GM18526 (cell line): Measurements from ENCODE around the gene ROBO1.

ENCODE experiments used
- POLR2A ChIP-seq: IDR thresholded peaks from 3 replicates; pipeline ENCODE4 v1.6.1; 2011; ENCODE audit not compliant: insufficient read length; ENCODE audit errors: extremely low read depth

The ROBO1 gene

GRCh38 chr3:79297245-79297960, 470.4 kb downstream of the ROBO1 start:
- TF ChIP-seq POLR2A: no peak

GRCh38 chr3:79286882-79287281, 480.9 kb downstream of the ROBO1 start:
- no peak for TF ChIP-seq POLR2A

- TF ChIP-seq POLR2A: no peak
Observed at GRCh38 chr3:79285871-79286270, 481.9 kb downstream of the ROBO1 start.

- no peak for TF ChIP-seq POLR2A
Observed at GRCh38 chr3:79285380-79285779, 482.4 kb downstream of the ROBO1 start.

GRCh38 chr3:79284781-79285180, 483.0 kb downstream of the ROBO1 start:
- no peak for TF ChIP-seq POLR2A

GRCh38 chr3:79278681-79279080, 489.1 kb downstream of the ROBO1 start:
- TF ChIP-seq POLR2A: no peak

GRCh38 chr3:79268422-79268821, 499.4 kb downstream of the ROBO1 start:
- no peak for TF ChIP-seq POLR2A

GRCh38 chr3:79264892-79265291, 502.9 kb downstream of the ROBO1 start:
- no peak for TF ChIP-seq POLR2A

GRCh38 chr3:79263423-79263822, 504.4 kb downstream of the ROBO1 start:
- no peak for TF ChIP-seq POLR2A

GRCh38 chr3:79258479-79258878, 509.3 kb downstream of the ROBO1 start:
- no peak for TF ChIP-seq POLR2A

- no peak for TF ChIP-seq POLR2A
Observed at GRCh38 chr3:79257791-79258190, 510.0 kb downstream of the ROBO1 start.

- no peak for TF ChIP-seq POLR2A
Observed at GRCh38 chr3:79255702-79256101, 512.1 kb downstream of the ROBO1 start.

GRCh38 chr3:79255292-79255691, 512.5 kb downstream of the ROBO1 start:
- TF ChIP-seq POLR2A: no peak

GRCh38 chr3:79253704-79254103, 514.1 kb downstream of the ROBO1 start:
- no peak for TF ChIP-seq POLR2A

- TF ChIP-seq POLR2A: no peak
Observed at GRCh38 chr3:79253271-79253670, 514.5 kb downstream of the ROBO1 start.

- no peak for TF ChIP-seq POLR2A
Observed at GRCh38 chr3:79250746-79251145, 517.1 kb downstream of the ROBO1 start.

GRCh38 chr3:79249701-79250100, 518.1 kb downstream of the ROBO1 start:
- TF ChIP-seq POLR2A: no peak

- TF ChIP-seq POLR2A: no peak
Observed at GRCh38 chr3:79247725-79248043, 520.1 kb downstream of the ROBO1 start.
